Stimulated activated CD4-positive, alpha-beta T cell treated with anti-CD3 and anti-CD28 coated beads, Interleukin-4, amount 100 ng/mL, for 1 hour (primary cell): ENCODE data around the gene ZNF469.
"Not testable (repeated sequence)": the region's sequence is repeated elsewhere in the genome, so short reads cannot be mapped to it uniquely, and the experiment has no call there.

Experiments used
- DNase-seq: peaks from one replicate; pipeline ENCODE4 v3.0.0-alpha.2; 2020

The ZNF469 gene

GRCh38 chr16:88348377-88349152 lies 34.2 kb upstream of the ZNF469 start:
- DNase-seq: no peak

- DNase-seq: no peak
Observed at GRCh38 chr16:88349153-88349902, 33.4 kb upstream of the ZNF469 start.

- no peak for DNase-seq
Observed at GRCh38 chr16:88349903-88350900, 32.6 kb upstream of the ZNF469 start.

GRCh38 chr16:88350922-88351321 lies 31.8 kb upstream of the ZNF469 start:
- DNase-seq: no peak

- no peak for DNase-seq
Observed at GRCh38 chr16:88351491-88352101, 31.2 kb upstream of the ZNF469 start.

GRCh38 chr16:88352261-88353200 lies 30.2 kb upstream of the ZNF469 start:
- DNase-seq: no peak

- DNase-seq: no peak
Observed at GRCh38 chr16:88353232-88353631, 29.5 kb upstream of the ZNF469 start.

GRCh38 chr16:88353691-88354090 lies 29.1 kb upstream of the ZNF469 start:
- DNase-seq: no peak

GRCh38 chr16:88354229-88355092 lies 28.3 kb upstream of the ZNF469 start:
- no peak for DNase-seq

- DNase-seq: no peak
Observed at GRCh38 chr16:88355093-88355388, 27.7 kb upstream of the ZNF469 start.

- no peak for DNase-seq
Observed at GRCh38 chr16:88355389-88356123, 27.2 kb upstream of the ZNF469 start.

- no peak for DNase-seq
Observed at GRCh38 chr16:88356124-88356726, 26.5 kb upstream of the ZNF469 start.

- no peak for DNase-seq
Observed at GRCh38 chr16:88356727-88357199, 26.0 kb upstream of the ZNF469 start.

GRCh38 chr16:88357317-88358022 lies 25.3 kb upstream of the ZNF469 start:
- no peak for DNase-seq

- DNase-seq: no peak
Observed at GRCh38 chr16:88358023-88358420, 24.7 kb upstream of the ZNF469 start.

- no peak for DNase-seq
Observed at GRCh38 chr16:88359008-88359407, 23.8 kb upstream of the ZNF469 start.

GRCh38 chr16:88360401-88360800 lies 22.4 kb upstream of the ZNF469 start:
- DNase-seq: not testable (repeated sequence)

- no peak for DNase-seq
Observed at GRCh38 chr16:88360999-88361398, 21.8 kb upstream of the ZNF469 start.

- no peak for DNase-seq
Observed at GRCh38 chr16:88361775-88362174, 21.0 kb upstream of the ZNF469 start.
